Panc1 (cell line): ENCODE data around the gene NPAS3. TPM values are rescaled to one million over a fixed set of nuclear protein-coding genes. Genes with fewer than 3 reads are reported as not detected.

Experiments used
- ATAC-seq: fragments of 200-7000 bp; cut with Tn5 transposase; 2 replicates; pipeline ENCODE4 v1.9.1; 2020; ENCODE audit warnings: mild to moderate bottlenecking, moderate library complexity
- BruUV-seq: library from RNA; stranded (reverse); fragments of 400-500 nt; replicated peaks from 2 replicates; lab custom pipeline; 2021; lab: Mats Ljungman, UMichigan
- CTCF ChIA-PET: fragments of 300-600 bp; sonication (Branson Sonifier 250); formaldehyde crosslinking; loops from one replicate; lab custom pipeline; 2022; ENCODE audit warnings: antibody characterized with exemption; lab: Charles Lee
- POLR2A ChIA-PET: fragments of 300-600 bp; sonication (Branson Sonifier 250); formaldehyde crosslinking; loops from one replicate; lab custom pipeline; 2022; ENCODE audit warnings: antibody characterized with exemption; lab: Charles Lee
- DNase-seq: peaks from one replicate; pipeline ENCODE4 v3.0.0-alpha.2; 2010; ENCODE audit warnings: low read depth, low spot score
- H3K27ac ChIP-seq: 2 replicates; pipeline ENCODE4 v1.5.1; 2011; ENCODE audit warnings: mild to moderate bottlenecking, low read length, inconsistent platforms
- H3K27me3 ChIP-seq: fragments of 200-500 bp; sonication (Bioruptor generic); 2 replicates; pipeline ENCODE4 v1.6.0; 2014; ENCODE audit warnings: low read length, inconsistent platforms; ENCODE audit not compliant: control insufficient read depth, insufficient read depth
- H3K36me3 ChIP-seq: fragments of 200-500 bp; sonication (Bioruptor generic); 2 replicates; pipeline ENCODE4 v1.5.1; 2014; ENCODE audit warnings: inconsistent platforms, mild to moderate bottlenecking, low read length, moderate library complexity; ENCODE audit not compliant: control insufficient read depth, insufficient read depth
- H3K4me1 ChIP-seq: 2 replicates; pipeline ENCODE4 v1.5.1; 2011; ENCODE audit warnings: inconsistent platforms, mild to moderate bottlenecking, low read length, moderate library complexity; ENCODE audit not compliant: control insufficient read depth, insufficient read depth
- H3K4me3 ChIP-seq, 2 experiments: 2 replicates each; pipeline ENCODE4 v1.5.1; 2011 to 2012; ENCODE audit warnings: low read depth in 2 of 2, low read length in 2 of 2, mild to moderate bottlenecking in 2 of 2, inconsistent platforms in 1 of 2, moderate library complexity in 1 of 2
- H3K9me3 ChIP-seq: fragments of 200-500 bp; sonication (Bioruptor generic); 2 replicates; pipeline ENCODE4 v1.5.1; 2014; ENCODE audit warnings: low read depth, mild to moderate bottlenecking, inconsistent platforms, low read length, moderate library complexity; ENCODE audit not compliant: control insufficient read depth, insufficient read depth
- POLR2AphosphoS5 ChIP-seq: IDR thresholded peaks from 2 replicates; pipeline ENCODE4 v1.6.1; 2012; ENCODE audit warnings: mild to moderate bottlenecking, low read depth, low read length, moderate library complexity
- SIN3A ChIP-seq: IDR thresholded peaks from 2 replicates; pipeline ENCODE4 v1.6.1; 2012; ENCODE audit warnings: low read depth, mild to moderate bottlenecking, low read length, moderate library complexity, borderline replicate concordance; ENCODE audit not compliant: insufficient read depth
- TCF7L2 ChIP-seq: IDR thresholded peaks from 2 replicates; pipeline ENCODE4 v1.6.1; 2011; ENCODE audit warnings: mild to moderate bottlenecking, low read depth, low read length, inconsistent platforms
- in situ Hi-C: cut with HindIII; loops from 2 replicates; pipeline ENCODE4 v1.10.0; 2016; ENCODE audit warnings: low sequenced_read_pairs, low pct_unique_long_range_greater_than_20kb
- intact Hi-C: fragments of 100-400 bp; cut with micrococcal nuclease; formaldehyde crosslinking; loops from one replicate; pipeline ENCODE4 v1.10.0; 2022; ENCODE audit not compliant: unreplicated experiment
- total RNA-seq: library from RNA; stranded (reverse); gene quantifications from one replicate; pipeline ENCODE4 v1.2.1, GENCODE V29; 2021; ENCODE audit not compliant: unreplicated experiment
- TF ChIP-seq, protein P1 (sequence below): fragments of 450-650 bp; IDR thresholded peaks from 2 replicates; pipeline ENCODE4 v1.5.1; 2017; ENCODE audit warnings: mild to moderate bottlenecking
- TF ChIP-seq, protein P2 (sequence below), 2 experiments: IDR thresholded peaks; 2 replicates each; pipeline ENCODE4 v1.6.1; 2011 to 2012; ENCODE audit warnings: low read depth in 2 of 2, control low read depth in 1 of 2, low read length in 1 of 2, mild to moderate bottlenecking in 1 of 2, moderate library complexity in 1 of 2; ENCODE audit not compliant: insufficient read depth in 1 of 2

NPAS3 gene
- total RNA-seq, 1 experiment from 2014 or later = 0.23 TPM

DNA sequence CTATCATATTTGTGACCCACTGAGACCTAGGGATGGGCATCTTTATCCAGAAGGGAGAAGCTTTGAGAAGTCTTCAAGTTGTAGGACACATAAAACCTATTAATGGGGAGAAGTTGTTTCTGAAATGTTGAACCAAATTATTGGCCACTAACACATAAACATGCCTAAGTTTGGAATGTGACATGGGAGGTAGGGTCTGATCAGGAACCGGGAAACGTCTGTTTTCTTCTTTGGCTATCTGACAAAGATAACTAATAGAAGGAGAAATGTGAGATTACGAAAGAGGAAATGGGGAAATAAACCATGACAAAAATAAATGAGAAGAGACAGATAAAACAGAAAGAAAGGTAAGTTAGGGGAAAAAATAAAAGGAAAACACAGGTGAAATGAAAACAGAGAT, 586.9 kb downstream of the NPAS3 start:
- no TSS peak for BruUV-seq
- POLR2A ChIA-PET = no interaction called here
- Histone ChIP-seq H3K36me3 (no peaks in the 10 kb centered on the region), H3K4me3 (no peak overlapping the region), H3K4me1 (no peaks in the 10 kb centered on the region), H3K27ac (no peak overlapping the region), H3K9me3 (no peaks in the 10 kb centered on the region), H3K27me3 (no peaks in the 10 kb centered on the region)
- no peak for ATAC-seq
- DNase-seq = no peak
- intact Hi-C loops (no loop called here), in situ Hi-C loops (no loop called here)
- no peak for TF ChIP-seq SIN3A
- CTCF ChIA-PET = no interaction called here

DNA sequence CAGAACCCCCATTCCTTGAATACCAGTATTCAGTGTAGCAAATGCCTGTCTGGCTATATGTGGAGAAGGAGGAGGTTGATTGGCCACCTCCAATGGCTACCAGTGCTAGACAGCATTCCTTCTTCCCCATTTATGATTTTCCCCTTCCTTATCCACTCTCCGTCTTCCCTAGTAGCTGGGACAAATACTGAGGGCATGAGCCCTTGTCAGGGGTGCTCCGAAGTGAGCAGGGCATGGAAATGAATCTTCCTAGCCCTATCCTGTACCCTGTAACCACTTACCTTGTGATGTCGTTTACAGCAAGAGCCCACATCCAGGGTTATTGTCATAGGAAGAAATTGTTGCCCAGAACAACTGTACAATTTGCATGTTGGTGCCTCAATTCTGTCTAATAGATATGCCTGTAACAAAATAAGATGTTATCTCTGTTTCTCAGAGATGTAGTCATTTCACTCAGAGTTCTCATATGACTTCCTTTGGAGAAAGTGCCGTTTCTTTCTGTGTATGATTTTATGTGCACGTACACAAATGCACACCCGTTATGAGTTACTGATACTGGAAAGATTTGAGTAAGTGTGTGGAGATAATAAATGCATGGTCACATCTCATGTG, 588.5 kb downstream of the NPAS3 start:
- H3K27ac ChIP-seq = no peak overlapping the region
- in situ Hi-C loops (no loop called here), intact Hi-C loops (no loop called here)
- H3K36me3 ChIP-seq = no peaks in the 10 kb centered on the region
- BruUV-seq = no TSS peak
- POLR2A ChIA-PET = no interaction called here
- CTCF ChIA-PET = no interaction called here
- no peaks in the 10 kb centered on the region for H3K4me1 ChIP-seq
- H3K9me3 ChIP-seq = no peaks in the 10 kb centered on the region
- TF ChIP-seq SIN3A (no peak), TCF7L2 (no peak)
- TF ChIP-seq, protein P1, sequence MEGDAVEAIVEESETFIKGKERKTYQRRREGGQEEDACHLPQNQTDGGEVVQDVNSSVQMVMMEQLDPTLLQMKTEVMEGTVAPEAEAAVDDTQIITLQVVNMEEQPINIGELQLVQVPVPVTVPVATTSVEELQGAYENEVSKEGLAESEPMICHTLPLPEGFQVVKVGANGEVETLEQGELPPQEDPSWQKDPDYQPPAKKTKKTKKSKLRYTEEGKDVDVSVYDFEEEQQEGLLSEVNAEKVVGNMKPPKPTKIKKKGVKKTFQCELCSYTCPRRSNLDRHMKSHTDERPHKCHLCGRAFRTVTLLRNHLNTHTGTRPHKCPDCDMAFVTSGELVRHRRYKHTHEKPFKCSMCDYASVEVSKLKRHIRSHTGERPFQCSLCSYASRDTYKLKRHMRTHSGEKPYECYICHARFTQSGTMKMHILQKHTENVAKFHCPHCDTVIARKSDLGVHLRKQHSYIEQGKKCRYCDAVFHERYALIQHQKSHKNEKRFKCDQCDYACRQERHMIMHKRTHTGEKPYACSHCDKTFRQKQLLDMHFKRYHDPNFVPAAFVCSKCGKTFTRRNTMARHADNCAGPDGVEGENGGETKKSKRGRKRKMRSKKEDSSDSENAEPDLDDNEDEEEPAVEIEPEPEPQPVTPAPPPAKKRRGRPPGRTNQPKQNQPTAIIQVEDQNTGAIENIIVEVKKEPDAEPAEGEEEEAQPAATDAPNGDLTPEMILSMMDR = no peak
- DNase-seq (no peak), ATAC-seq (no peak)
- H3K27me3 ChIP-seq = no peaks in the 10 kb centered on the region
- no peak overlapping the region for H3K4me3 ChIP-seq

DNA sequence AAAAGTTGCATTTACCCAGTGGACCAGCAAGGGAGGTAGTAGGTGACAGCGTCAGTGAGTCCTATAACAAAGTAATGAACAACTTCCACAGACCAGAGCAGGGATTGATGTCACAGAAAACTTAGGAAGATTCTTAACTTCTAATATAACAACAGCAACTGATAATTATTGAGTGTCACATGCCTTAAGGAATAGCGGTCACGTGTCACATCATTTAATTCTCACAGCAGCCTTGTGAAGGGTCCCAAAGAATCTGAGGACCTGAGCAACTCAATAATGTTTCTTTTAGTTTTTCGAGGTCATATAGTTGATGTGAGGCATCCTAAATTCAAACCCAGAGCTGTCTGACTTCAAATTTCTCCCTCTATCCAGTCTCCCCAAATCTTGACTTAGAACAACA, 590.0 kb downstream of the NPAS3 start:
- ChIA-PET POLR2A (no interaction called here), CTCF (no interaction called here)
- H3K36me3 ChIP-seq = no peaks in the 10 kb centered on the region
- no peak overlapping the region for H3K27ac ChIP-seq
- H3K4me3 ChIP-seq = no peak overlapping the region
- intact Hi-C loops (no loop called here), in situ Hi-C loops (no loop called here)
- H3K4me1 ChIP-seq = no peaks in the 10 kb centered on the region
- DNase-seq = no peak
- H3K27me3 ChIP-seq = no peaks in the 10 kb centered on the region
- no peaks in the 10 kb centered on the region for H3K9me3 ChIP-seq
- no peak for ATAC-seq
- TF ChIP-seq TCF7L2 (no peak), SIN3A (no peak), POLR2AphosphoS5 (no peak)
- TF ChIP-seq, protein P2, sequence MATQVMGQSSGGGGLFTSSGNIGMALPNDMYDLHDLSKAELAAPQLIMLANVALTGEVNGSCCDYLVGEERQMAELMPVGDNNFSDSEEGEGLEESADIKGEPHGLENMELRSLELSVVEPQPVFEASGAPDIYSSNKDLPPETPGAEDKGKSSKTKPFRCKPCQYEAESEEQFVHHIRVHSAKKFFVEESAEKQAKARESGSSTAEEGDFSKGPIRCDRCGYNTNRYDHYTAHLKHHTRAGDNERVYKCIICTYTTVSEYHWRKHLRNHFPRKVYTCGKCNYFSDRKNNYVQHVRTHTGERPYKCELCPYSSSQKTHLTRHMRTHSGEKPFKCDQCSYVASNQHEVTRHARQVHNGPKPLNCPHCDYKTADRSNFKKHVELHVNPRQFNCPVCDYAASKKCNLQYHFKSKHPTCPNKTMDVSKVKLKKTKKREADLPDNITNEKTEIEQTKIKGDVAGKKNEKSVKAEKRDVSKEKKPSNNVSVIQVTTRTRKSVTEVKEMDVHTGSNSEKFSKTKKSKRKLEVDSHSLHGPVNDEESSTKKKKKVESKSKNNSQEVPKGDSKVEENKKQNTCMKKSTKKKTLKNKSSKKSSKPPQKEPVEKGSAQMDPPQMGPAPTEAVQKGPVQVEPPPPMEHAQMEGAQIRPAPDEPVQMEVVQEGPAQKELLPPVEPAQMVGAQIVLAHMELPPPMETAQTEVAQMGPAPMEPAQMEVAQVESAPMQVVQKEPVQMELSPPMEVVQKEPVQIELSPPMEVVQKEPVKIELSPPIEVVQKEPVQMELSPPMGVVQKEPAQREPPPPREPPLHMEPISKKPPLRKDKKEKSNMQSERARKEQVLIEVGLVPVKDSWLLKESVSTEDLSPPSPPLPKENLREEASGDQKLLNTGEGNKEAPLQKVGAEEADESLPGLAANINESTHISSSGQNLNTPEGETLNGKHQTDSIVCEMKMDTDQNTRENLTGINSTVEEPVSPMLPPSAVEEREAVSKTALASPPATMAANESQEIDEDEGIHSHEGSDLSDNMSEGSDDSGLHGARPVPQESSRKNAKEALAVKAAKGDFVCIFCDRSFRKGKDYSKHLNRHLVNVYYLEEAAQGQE (IDR thresholded peaks at IDR 0.05; ENCODE audit: insufficient read depth in 1 of 2, low read depth in 2 of 2, low read length in 1 of 2) = no peak
- TF ChIP-seq, protein P1 = no peak
- BruUV-seq = no TSS peak
